WTC11 (cell line): Measurements from ENCODE around the gene PSMA3. TPM values are rescaled to one million over a fixed set of nuclear protein-coding genes. Genes with fewer than 3 reads are reported as not detected.

ENCODE experiments used
- ATAC-seq: fragments of 200-7000 bp; cut with Tn5 transposase; 2 replicates; pipeline ENCODE4 v1.10.0; 2021; ENCODE audit warnings: mild to moderate bottlenecking, moderate library complexity
- CTCF ChIA-PET: fragments of 300-600 bp; sonication (Branson Sonifier 250); formaldehyde crosslinking; loops from one replicate; lab custom pipeline; 2021; ENCODE audit warnings: antibody characterized with exemption; lab: Charles Lee
- POLR2A ChIA-PET: fragments of 350-600 bp; sonication (Branson Sonifier 250); formaldehyde crosslinking; loops from one replicate; lab custom pipeline; 2021; ENCODE audit warnings: antibody characterized with exemption; lab: Charles Lee
- DNase-seq: peaks from one replicate; pipeline ENCODE4 v3.0.0; 2021; ENCODE audit warnings: low spot score
- H3K27ac Mint-ChIP-seq: 2 replicates; pipeline ENCODE4 v1.8.0; 2021; ENCODE audit warnings: mixed read lengths
- H3K27me3 Mint-ChIP-seq: 2 replicates; pipeline ENCODE4 v1.8.0; 2021; ENCODE audit warnings: low read depth, mild to moderate bottlenecking, moderate library complexity, mixed read lengths
- H3K36me3 Mint-ChIP-seq: 2 replicates; pipeline ENCODE4 v1.8.0; 2021; ENCODE audit warnings: mixed read lengths
- H3K4me1 Mint-ChIP-seq: 2 replicates; pipeline ENCODE4 v1.8.0; 2022; ENCODE audit warnings: mixed read lengths
- H3K4me3 Mint-ChIP-seq: 2 replicates; pipeline ENCODE4 v1.8.0; 2021; ENCODE audit warnings: mild to moderate bottlenecking, moderate library complexity, mixed read lengths
- H3K9me3 Mint-ChIP-seq: 2 replicates; pipeline ENCODE4 v1.8.0; 2021; ENCODE audit warnings: mixed read lengths
- CREB1 ChIP-seq: sonication (generic); formaldehyde crosslinking; IDR thresholded peaks from 2 replicates; pipeline ENCODE4 v1.8.0; 2023; ENCODE audit warnings: mild to moderate bottlenecking, missing genetic modification reagents
- ETV6 ChIP-seq: sonication (generic); formaldehyde crosslinking; IDR thresholded peaks from 2 replicates; pipeline ENCODE4 v1.8.1; 2022; ENCODE audit warnings: mild to moderate bottlenecking, missing genetic modification reagents
- JAZF1 ChIP-seq: fragments of 250-450 bp; sonication (Bioruptor Pico); IDR thresholded peaks from 2 replicates; pipeline ENCODE4 v1.9.0; 2021; ENCODE audit warnings: moderate library complexity, mild to moderate bottlenecking, inconsistent platforms
- NR2C2 ChIP-seq: sonication (generic); formaldehyde crosslinking; IDR thresholded peaks from 2 replicates; pipeline ENCODE4 v1.8.0; 2022; ENCODE audit warnings: mild to moderate bottlenecking, missing genetic modification reagents
- TCF7 ChIP-seq: sonication (generic); formaldehyde crosslinking; IDR thresholded peaks from 2 replicates; pipeline ENCODE4 v1.8.0; 2022; ENCODE audit warnings: mild to moderate bottlenecking, low read depth, missing genetic modification reagents, moderate library complexity
- TEAD1 ChIP-seq: sonication (generic); formaldehyde crosslinking; IDR thresholded peaks from 2 replicates; pipeline ENCODE4 v1.8.0; 2022; ENCODE audit warnings: mild to moderate bottlenecking, missing genetic modification reagents
- ZNF121 ChIP-seq: sonication (generic); formaldehyde crosslinking; IDR thresholded peaks from 2 replicates; pipeline ENCODE4 v1.8.0; 2023; ENCODE audit warnings: missing genetic modification reagents
- ZSCAN18 ChIP-seq: fragments of 250-450 bp; sonication (Bioruptor Pico); IDR thresholded peaks from 2 replicates; pipeline ENCODE4 v2.1.2; 2022; ENCODE audit warnings: mild to moderate bottlenecking, moderate library complexity
- total RNA-seq: library from RNA; stranded (reverse); gene quantifications from 3 replicates; pipeline ENCODE4 v1.2.3, GENCODE V29; 2021
- TF ChIP-seq, protein P1 (sequence below): sonication (generic); formaldehyde crosslinking; IDR thresholded peaks from 2 replicates; pipeline ENCODE4 v1.8.1; 2023; ENCODE audit warnings: mild to moderate bottlenecking, moderate library complexity, missing genetic modification reagents
- TF ChIP-seq, protein P2 (sequence below): sonication (generic); formaldehyde crosslinking; IDR thresholded peaks from 2 replicates; pipeline ENCODE4 v1.8.1; 2022; ENCODE audit warnings: low read depth, mild to moderate bottlenecking, moderate library complexity, missing genetic modification reagents, borderline replicate concordance

PSMA3 gene
- total RNA-seq, 1 experiment from 2014 or later: 286 TPM

- Mint-ChIP-seq H3K27me3 (no peaks in the 10 kb centered on the region), H3K36me3 (peaks cover 3% of the 10 kb centered on the region; the same call in 1 of the 2 replicates), H3K4me3 (no peak overlapping the region), H3K27ac (no peak overlapping the region), H3K9me3 (no peaks in the 10 kb centered on the region), H3K4me1 (no peaks in the 10 kb centered on the region)
- POLR2A ChIA-PET: interaction anchor here (0.6 kb wide), 1 partner anchor 19 kb away, joined by 3 read pairs; no protein-coding TSS in a partner anchor
- CTCF ChIA-PET: no interaction called here
- ATAC-seq: no peak
- no peak for TF ChIP-seq ZSCAN18 (CRISPR knock-in tag)
- no peak for TF ChIP-seq ETV6 (CRISPR knock-in tag)
- no peak for TF ChIP-seq NR2C2
- TF ChIP-seq TCF7: no peak
- TF ChIP-seq CREB1 (CRISPR knock-in tag): no peak
- no peak for DNase-seq
These were observed 17.4 kb upstream of the PSMA3 start for GRCh38 chr14:58227096-58227819.

- POLR2A ChIA-PET: no interaction called here
- no peak for DNase-seq
These were observed 6.1 kb upstream of the PSMA3 start for GRCh38 chr14:58238252-58239243.

DNA sequence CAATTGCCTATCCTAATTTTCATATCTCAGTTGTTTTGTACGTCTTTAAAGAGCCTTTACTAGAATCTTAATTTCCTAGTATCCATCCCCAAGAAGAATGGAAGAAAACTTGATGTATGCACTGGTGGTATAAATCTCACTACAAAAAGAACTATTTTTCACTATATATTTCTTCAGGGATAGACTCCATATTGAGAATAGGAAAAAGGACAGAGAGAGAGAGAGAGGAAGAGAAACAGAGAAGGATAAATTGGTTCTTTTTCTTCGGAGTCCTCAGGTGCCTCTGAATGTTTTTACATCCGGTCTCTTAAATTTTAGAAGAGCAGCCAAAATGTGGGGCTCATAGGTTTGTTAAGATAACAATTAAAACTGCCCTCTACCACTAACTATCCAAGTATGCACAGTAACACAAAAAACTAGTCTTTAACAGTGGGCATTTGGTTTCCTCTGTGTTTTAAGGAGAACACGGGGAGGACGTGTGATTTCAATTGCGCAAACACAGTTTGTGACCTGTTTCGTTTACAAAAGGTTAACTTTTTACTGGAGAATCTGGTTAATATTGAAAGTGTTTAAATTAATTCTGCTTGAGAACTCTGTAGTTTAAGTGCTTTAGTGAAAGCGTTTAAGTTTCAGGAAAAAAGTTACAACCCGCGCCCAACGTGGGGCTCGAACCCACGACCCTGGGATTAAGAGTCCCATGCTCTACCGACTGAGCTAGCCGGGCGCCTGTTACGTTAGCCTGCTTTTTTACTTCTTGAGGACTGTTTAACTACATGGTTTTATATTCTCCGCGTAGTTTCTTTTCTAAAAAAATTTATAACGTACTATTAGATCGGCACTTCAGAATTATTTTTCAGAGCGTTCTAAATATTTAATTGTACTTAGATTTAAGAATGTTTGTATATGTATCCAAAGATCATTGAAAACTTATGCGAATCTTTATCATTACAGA is 5.1 kb upstream of the PSMA3 start:
- TF ChIP-seq JAZF1 (no peak), ETV6 (CRISPR knock-in tag) (0 out of 2 replicates have a peak, but pooled peaks have one; percentile 36), TEAD1 (CRISPR knock-in tag) (peak; percentile 36; the same call in 1 of the 2 replicates)
- TF ChIP-seq, protein P1, sequence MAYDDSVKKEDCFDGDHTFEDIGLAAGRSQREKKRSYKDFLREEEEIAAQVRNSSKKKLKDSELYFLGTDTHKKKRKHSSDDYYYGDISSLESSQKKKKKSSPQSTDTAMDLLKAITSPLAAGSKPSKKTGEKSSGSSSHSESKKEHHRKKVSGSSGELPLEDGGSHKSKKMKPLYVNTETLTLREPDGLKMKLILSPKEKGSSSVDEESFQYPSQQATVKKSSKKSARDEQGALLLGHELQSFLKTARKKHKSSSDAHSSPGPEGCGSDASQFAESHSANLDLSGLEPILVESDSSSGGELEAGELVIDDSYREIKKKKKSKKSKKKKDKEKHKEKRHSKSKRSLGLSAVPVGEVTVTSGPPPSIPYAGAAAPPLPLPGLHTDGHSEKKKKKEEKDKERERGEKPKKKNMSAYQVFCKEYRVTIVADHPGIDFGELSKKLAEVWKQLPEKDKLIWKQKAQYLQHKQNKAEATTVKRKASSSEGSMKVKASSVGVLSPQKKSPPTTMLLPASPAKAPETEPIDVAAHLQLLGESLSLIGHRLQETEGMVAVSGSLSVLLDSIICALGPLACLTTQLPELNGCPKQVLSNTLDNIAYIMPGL (CRISPR knock-in tag): peak; percentile 44; the same call in 1 of the 2 replicates
- H3K27ac Mint-ChIP-seq: no peak overlapping the region
- ATAC-seq (peak; percentile 31), DNase-seq (peak; percentile 57)
- CTCF ChIA-PET: no interaction called here
- POLR2A ChIA-PET: no interaction called here
- no peaks in the 10 kb centered on the region for H3K9me3 Mint-ChIP-seq
- no peaks in the 10 kb centered on the region; the same call in 1 of the 2 replicates for H3K27me3 Mint-ChIP-seq
- peaks cover 12% of the 10 kb centered on the region for H3K4me1 Mint-ChIP-seq
- H3K4me3 Mint-ChIP-seq: no peak overlapping the region
- H3K36me3 Mint-ChIP-seq: no peaks in the 10 kb centered on the region

More at GRCh38 chr14:58238252-58239243, 6.1 kb upstream of the PSMA3 start:
- no peaks in the 10 kb centered on the region for H3K36me3 Mint-ChIP-seq
- no peak overlapping the region for H3K4me3 Mint-ChIP-seq
- no peak overlapping the region for H3K27ac Mint-ChIP-seq
- H3K4me1 Mint-ChIP-seq: peaks cover 5% of the 10 kb centered on the region
- TF ChIP-seq, protein P2, sequence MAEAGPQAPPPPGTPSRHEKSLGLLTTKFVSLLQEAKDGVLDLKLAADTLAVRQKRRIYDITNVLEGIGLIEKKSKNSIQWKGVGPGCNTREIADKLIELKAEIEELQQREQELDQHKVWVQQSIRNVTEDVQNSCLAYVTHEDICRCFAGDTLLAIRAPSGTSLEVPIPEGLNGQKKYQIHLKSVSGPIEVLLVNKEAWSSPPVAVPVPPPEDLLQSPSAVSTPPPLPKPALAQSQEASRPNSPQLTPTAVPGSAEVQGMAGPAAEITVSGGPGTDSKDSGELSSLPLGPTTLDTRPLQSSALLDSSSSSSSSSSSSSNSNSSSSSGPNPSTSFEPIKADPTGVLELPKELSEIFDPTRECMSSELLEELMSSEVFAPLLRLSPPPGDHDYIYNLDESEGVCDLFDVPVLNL (CRISPR knock-in tag): no peak
- TF ChIP-seq ZNF121: peak; percentile 96
- no peaks in the 10 kb centered on the region for H3K9me3 Mint-ChIP-seq
- H3K27me3 Mint-ChIP-seq: no peaks in the 10 kb centered on the region; the same call in 1 of the 2 replicates
- CTCF ChIA-PET: no interaction called here
- ATAC-seq: peak; percentile 60
